HG02623 (cell line): ENCODE data around the gene TOM1L2.
"Not testable (repeated sequence)": the region's sequence is repeated elsewhere in the genome, so short reads cannot be mapped to it uniquely, and the experiment has no call there.

ENCODE experiments used
- ATAC-seq: cut with Tn5 transposase; IDR thresholded peaks from one replicate; pipeline ENCODE4 v1.9.1; 2021; ENCODE audit warnings: moderate library complexity; ENCODE audit not compliant: unreplicated experiment

The TOM1L2 gene

DNA sequence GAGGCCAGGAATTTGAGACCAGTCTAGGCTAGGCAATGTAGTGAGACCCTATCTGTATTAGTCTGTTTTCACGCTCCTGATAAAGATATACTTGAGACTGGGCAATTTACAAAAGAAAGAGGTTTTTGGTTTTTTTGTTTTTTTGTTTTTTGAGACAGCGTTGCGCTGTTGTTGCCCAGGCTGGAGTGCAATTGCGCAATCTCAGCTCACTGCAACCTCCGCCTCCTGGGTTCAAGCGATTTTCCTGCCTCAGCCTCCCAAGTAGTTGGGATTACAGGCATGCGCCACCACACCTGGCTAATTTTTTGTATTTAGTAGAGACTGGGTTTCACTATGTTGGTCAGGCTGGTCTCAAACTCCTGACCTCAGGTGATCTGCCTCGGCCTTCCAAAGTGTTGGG is 23.7 kb upstream of the TOM1L2 start:
- not testable (repeated sequence) for ATAC-seq

DNA sequence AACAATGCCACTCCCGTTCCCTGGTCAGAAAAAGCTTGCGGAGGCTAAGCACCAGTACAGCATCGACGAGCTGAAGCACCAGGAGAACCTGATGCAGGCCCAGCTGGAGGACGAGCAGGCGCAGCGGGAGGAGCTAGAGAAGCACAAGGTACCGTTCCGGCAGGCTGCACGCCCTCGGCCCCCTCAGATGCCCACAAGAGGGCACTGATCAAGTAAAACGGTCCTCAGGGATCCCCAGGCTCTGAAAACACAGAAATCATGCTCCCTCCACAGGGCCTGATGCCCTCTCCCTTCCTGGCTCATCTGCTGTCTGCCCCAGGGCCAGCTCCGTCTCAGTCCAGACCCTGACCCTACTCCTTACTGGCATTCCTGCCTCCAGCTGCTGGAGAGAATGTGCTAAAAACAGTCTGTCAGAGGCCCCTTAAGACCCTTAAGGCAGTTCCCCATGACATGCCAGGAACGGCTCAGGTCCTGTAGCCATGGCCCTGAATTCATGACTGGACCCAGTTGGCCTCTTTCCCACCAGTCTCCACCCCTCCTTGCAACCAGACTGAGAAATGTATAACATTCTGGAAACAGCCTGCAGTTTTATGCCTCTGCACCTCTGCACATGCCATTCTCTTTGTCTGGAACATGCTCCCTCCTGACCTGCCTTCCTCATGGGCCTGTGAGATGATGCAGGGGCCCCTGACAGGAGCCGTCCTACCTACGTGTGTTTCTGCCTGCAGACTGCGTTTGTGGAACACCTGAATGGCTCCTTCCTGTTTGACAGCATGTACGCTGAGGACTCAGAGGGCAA is 22.3 kb upstream of the TOM1L2 start:
- no peak for ATAC-seq

DNA sequence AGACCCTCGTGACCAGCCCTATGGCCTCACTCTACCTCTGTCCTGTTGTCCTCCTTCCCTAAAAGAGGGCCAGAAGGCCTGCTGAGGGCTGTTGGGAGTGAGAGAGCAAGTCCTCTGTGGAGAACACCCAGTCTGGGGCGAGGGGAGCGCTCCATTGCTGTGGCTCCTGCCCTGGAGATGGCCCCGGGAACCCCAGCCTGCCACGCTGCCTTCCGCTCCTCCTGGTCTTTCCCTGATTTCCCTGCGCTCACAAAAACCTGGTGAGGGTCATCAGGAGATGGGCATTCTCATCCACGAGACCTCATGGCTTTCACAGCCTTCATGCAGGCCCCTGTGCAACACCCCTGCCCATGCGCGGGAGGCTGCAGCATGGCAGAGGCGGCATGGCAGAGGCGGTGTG is 21.7 kb upstream of the TOM1L2 start:
- no peak for ATAC-seq

DNA sequence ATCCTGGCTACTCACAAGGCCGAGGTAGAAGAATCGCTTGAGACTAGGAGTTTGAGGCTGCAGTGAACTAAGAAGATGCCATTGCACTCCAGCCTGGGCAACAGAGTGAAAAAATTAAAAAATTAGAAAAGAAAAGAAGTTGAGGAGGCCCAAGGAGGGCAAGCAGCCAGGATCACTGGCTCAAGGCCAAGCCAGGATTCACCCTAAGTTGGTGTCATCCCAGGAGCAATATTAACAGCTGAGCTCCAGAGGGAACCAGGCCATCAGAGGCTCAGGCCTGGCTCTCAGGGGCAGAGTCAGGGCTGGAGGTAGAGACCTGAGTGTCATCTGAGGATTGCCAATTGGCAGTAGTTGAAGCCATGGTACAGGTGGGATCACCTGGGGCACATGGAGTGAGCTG is 21.2 kb upstream of the TOM1L2 start:
- no peak for ATAC-seq

DNA sequence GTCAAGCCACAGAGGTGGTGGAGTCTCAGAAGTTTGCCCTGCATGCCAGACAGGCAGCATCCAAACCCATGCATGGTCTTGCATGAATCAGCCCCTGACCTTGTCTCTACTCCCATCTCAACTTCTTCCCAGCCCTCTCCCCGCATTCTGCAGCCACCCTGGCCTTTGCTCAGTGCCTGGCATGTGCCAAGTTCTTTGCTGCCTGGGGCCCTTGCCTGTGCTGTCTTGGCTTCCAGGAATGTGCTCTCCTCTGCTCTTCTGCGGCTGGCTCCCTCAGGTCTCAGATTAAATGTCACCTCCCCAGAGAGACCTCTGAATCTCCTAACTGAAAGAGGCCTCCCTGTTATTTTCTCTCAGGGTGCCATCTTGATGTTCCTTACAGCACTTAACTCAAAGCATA is 18.1 kb upstream of the TOM1L2 start:
- ATAC-seq = no peak

DNA sequence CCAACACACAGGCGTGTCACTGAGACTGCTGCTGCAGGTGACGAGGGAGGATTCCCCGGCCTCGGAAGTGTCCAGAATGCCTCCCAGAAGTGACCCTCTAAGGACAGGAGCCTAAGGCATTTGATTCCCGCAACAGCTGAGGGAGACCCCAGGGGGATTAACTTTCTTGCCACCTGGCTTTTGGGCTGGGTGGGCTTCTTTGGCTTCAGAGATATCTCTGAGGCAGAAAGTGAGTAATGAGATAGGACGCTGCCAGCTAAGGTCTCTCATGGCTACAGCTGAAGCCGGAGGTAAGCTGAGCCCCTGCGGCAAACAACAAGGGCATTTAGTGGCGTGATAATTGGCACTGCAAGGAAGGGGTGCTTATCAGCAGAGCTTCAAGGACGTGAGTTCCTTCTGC is 17.4 kb upstream of the TOM1L2 start:
- no peak for ATAC-seq

DNA sequence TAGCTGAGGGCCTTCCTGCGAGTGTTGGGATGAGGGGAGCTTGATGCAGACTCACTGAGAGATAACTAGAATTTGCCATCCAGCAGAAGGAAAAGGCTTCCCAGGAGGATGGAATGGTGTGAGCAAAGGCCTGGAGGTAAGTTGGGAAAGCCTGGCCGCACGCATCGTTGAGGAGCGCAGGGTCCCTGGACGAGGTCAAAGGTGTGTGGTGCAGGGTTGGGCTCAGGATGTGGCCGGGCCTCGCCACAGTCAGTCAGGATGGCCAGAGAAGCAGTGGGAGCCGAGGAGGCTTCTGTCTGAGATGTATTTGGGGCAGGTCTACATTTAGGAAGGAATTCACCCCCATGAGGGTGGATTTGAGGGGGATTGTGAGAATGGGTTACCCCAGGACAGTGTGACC is 16.9 kb upstream of the TOM1L2 start:
- no peak for ATAC-seq

DNA sequence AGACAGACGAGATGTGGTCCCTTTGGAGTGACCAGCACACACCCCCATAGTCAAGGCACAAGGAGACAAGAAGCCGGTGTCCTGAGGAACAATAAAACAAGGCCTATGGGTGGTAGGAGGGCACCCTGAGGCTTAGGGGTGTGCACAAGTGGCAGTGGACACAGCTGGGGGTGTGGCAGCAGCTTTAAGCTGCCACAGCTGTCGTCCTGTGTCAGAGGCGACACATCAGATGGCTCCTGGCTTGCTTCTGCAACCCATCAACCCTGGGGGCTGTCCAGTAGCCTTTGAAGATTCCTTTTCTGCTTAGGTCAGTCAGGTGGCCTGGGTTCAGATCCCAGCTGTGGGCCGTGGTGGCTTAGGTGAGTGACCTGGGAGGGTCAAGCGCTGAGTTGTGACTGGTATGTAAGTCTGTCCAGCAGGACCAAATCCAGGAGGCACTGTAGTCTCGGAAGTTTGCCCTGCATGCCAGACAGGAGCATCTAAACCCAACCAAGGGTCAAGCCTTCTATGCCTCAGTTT is 16.3 kb upstream of the TOM1L2 start:
- ATAC-seq = no peak

DNA sequence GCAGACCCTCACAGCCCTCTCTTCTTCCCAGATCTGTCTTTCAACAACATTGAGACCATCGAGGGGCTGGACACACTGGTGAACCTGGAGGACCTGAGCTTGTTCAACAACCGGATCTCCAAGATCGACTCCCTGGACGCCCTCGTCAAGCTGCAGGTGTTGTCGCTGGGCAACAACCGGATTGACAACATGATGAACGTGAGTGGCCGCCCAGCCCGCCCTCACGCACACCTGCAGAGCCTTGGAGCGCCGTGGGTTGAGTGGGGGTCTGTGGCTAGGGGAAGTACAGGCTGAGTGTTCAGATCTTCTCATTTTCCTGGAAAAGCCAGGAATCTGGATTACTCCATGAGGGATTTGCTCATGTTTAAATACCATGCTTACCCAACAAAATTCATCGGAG is 15.7 kb upstream of the TOM1L2 start:
- ATAC-seq = no peak

DNA sequence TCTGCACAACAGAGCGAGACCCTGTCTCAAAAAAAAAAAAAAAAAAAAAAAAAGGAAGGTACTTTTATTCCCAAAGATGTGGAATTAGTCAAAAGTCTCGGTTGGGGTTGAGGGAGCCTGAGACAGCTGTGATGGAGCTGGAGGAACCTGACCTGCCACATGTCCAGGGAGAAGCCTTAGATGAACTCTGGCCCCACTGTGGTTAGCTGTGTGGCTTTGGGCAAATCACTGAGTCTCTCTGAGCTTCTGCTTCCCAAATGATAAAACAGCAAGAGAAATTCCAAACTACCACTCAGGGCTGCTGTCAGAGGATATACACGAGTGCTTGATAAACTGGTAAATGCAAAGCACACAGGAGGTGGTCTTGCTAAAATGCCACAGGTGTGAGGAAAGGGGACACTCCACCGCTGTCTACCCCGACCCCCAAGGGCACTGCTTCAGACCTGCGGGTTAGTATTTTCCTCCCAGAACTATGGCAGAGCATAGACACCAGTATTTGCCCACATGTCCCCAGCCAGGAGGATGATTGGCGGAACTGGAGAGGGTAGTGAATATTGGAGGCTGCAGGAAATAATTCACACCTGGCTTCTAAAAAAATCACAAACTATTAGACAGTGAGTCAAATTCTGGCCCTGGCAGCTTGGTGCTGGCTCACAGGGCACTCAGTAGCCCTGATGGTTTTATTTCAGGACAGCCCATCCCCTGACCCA is 15.1 kb upstream of the TOM1L2 start:
- no peak for ATAC-seq

DNA sequence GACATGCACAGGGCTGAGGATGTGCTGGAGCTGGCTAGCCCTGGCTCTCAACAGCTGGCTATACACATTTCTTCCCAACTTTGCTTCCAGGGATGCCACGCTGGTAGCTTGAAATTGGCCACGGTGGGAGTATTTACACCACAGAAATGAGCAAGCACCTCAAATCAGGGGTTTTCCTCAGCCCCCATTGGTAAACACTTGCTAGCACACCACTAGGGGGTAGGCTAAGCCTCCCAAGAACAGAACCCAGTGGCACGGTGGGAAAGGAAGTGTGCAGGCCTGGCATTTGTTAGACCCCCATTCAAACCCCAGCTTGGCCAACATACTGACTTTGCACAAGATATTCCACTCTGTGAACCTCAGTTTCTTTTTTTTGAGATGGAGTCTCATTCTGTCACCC is 13.4 kb upstream of the TOM1L2 start:
- no peak for ATAC-seq

DNA sequence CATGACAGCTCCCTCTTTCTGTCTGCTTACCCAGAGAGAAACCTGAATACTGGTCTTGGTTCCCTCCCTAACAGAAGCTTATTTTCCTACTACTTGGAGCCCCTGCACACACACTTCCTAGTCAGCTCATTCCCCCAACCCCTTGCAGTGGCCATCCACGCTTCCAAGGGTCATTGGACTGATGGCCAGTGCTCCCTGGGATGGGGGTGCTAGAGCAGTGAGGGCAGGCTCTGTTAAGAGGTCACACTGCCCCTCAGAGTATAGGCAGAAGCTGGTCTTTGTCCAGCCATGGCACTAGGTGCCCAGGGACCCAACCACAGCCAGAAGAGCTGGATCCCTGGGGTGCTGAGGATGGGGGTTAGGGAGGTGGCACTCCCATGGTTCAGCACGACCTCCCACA is 13.0 kb upstream of the TOM1L2 start:
- no peak for ATAC-seq

DNA sequence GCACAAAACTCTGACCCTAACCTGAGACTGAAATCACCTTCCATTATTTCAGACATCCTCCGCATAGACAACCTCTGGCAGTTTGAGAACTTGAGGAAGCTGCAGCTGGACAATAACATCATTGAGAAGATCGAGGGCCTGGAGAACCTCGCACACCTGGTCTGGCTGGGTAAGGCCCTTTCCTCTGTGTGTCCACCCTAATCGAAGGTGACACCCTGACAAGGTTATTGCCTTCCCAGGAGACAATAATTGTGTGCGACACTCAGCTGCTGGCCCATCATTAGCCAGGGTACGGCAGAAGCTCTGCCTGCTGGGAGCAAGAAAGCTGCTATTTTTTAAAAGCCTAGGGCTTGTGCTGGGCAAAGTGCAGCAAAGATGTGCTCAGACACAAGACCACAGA is 11.6 kb upstream of the TOM1L2 start:
- ATAC-seq = no peak

DNA sequence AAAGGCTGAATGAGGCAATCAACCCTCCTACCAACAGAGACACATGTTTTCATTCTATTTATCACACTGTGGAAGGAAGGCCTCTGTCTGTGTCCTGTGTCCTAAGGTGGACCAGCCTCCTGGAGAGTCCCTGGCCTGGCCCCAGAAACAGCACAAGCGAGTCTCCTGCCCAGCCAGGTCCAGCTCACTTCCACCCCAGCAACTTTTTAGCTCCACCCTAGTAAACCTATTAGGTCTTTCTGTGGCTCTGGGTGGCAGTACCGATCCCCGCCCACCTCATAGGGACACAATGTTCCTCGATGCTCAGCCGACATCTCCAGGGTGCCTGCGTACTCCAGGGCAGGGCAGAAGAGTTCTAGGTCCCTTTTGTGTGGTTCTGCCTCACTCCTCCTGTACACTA is 11.2 kb upstream of the TOM1L2 start:
- no peak for ATAC-seq

DNA sequence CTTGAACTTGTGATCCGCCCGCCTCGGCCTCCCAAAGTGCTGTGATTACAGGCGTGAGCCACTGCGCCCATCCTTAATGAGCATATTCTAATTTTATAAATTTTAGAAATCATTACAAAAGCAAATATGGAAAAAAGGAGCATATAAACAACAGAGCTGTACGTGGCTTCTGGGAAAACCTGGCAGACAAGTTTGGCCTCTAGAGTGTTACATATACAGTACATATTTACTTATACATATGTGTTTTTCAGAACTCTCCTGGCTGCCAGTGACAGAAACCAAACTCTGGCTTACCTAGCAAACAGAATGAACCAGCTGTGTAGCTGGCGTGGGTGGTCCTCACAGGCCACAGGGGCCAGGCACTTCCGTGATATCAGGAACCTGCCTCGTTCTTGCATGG is 10.6 kb upstream of the TOM1L2 start:
- no peak for ATAC-seq

DNA sequence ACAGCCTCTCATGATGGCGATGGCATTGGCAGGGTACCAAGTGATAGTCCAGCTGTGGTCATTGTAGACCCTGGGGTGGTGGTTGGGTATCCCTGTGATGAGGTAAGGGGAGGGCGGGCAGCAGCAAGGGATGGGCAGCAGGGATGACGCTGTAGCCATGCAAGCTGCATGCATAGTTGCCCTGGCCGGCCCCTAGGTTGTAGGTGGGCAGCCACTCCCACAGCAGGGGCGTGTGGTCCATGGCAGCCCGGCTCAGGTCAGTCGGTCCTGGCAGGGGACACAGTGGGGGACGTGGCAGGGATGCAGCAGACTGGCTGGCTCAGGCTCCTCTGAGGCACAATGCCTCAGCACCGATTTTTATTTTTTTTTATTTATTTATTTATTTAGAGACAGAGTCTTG is 9.1 kb upstream of the TOM1L2 start:
- no peak for ATAC-seq

DNA sequence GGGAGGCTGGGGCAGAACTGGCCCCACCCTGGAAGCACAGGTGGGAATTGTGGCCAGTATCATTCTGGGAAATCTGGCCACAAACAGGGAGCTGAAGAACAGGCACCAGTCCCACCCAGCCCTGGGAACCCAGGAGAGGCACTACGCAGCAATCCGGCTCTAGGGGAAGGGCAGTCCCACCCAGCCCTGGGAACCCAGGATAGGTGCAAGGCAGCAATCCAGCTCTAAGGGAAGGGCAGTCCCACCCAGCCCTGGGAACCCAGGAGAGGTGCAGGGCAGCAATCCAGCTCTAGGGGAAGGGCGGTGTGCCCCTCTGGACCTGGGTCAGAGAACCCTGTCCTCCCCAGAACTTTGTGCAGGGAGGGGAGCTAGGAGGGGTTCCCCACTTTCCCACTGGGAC is 7.6 kb upstream of the TOM1L2 start:
- no peak for ATAC-seq

DNA sequence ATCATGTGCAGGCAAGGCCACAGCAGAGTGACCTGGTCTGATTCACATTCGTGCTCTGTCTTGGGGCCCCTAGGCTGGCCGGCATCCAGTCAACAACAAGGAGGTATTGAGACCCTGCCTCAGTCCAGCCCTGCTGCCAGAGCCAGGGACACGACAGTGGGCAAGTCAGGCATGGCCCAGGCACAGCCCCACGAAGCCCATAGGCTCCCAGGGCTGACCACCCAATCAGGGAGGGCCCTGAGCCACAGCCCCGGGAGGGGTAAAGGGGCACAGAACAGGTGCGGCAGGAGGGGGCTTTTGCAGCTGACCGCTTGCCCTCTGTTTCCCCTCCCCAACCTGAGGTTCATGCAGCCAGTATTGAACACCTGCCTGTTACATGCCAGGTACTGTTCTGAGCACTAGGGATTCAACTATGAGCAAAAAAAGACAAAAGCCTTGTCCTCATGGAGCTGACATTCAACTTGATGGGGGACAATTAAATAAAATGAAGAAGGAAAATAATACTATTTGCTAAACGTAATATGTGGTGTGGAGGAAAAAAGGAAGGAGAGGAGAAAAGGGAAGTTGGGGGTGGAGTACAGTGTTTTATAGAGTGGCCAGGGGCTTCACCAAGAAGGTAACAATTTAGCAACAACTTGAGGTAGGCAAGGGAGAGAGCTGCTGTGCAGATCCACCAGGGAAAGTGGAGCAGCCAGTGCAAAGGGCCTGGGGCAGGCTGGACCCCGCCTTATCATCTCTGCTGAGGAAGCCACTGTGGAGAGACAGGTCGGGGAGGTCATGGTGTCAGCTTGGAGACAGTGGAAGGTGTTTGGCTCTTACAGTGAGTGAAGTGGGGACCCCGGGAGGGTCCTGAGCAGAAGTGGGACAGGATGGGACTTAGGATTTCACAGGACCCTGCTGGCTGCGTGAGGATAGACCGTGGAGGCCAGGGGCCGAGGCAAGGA is 6.6 kb upstream of the TOM1L2 start:
- no peak for ATAC-seq

DNA sequence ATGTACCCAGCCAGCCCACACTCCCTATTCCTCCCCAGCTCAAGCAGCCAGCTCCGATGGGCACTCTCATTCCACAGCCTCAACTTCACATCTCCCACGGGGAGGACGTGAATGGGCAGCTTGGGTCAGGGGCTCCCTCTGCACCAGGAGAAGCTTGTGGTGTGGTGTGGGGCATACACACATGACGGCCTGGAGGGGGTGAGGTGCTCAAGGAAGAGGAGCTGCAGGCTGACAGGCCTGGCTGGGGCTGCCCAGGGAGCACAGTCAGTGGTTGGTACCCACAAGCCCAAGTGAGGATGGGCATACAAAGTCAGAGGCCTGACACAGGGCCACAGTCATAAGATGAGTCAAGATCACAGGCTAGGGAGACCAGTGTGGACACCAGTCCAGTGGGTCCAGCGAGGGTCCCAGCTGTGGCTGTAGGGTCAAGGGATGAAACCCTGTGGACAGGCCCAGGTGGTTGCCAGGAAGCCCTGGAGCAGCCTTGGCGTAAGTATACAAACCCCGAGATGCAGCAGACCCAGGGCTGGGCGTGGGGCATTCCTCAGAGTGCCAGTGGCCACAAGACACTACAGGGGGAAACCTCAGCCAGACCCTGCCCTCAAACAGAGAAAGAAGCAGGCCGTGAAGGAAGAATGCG is 4.9 kb upstream of the TOM1L2 start:
- no peak for ATAC-seq

DNA sequence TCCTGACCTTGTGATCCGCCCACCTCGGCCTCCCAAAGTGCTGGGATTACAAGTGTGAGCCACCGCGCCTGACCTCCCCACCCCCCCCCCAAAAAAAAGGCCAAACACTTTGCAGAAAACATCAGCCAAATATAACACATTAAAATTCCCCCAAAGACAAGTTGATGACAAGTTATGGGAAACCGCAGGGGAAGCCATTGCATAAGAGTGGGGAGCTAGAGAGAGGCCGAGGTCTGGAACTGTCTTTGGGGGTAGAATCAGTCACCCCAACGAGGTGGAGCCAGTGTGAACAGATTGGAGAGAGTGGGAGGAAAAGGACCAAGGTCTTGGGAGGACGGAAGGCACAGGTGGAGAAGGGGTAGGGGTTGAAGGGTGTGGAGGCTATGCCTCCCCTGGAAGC is 3.2 kb upstream of the TOM1L2 start:
- ATAC-seq = no peak

DNA sequence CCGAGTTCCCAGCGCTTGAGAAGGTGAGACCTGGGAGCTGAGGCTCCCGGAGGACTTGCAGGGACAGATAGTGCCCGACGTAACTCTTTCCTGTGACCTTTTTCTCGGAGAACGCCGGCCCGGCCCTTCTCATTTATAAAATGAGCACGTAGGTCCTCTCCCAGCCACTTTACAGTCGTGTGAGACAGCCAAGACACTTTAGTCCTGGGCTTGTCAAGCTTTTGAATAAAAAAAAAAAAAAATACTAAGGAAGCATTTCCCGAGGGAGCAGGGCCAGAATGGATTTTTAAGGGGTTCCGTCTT is 703 bp upstream of the TOM1L2 start:
- ATAC-seq = no peak
